Loucy (cell line): Measurements from ENCODE around the gene C16orf89.
A peak's percentile ranks its signal among the peaks of the same experiment; 100 is the strongest.
"Not testable (repeated sequence)": the region's sequence is repeated elsewhere in the genome, so short reads cannot be mapped to it uniquely, and the experiment has no call there.

Source experiments
- H2AFZ ChIP-seq: fragments of 200-600 bp; sonication (generic); 2 replicates; pipeline ENCODE4 v1.6.0; 2016; ENCODE audit warnings: antibody characterized with exemption, mild to moderate bottlenecking, low read length, moderate library complexity
- H3F3A ChIP-seq: fragments of 200-600 bp; 2 replicates; pipeline ENCODE4 v1.6.0; 2016; ENCODE audit warnings: antibody characterized with exemption, low read depth, mild to moderate bottlenecking
- H3K27me3 ChIP-seq: fragments of 200-600 bp; sonication (generic); 2 replicates; pipeline ENCODE4 v1.6.1; 2014; ENCODE audit warnings: low read length, mild to moderate bottlenecking; ENCODE audit not compliant: insufficient read depth, poor library complexity, severe bottlenecking
- H3K36me3 ChIP-seq: fragments of 200-600 bp; sonication (generic); 2 replicates; pipeline ENCODE4 v1.6.1; 2016; ENCODE audit warnings: low read length; ENCODE audit not compliant: insufficient read depth
- H3K4me1 ChIP-seq: fragments of 200-600 bp; sonication (generic); 2 replicates; pipeline ENCODE4 v1.5.1; 2014; ENCODE audit warnings: low read length, mild to moderate bottlenecking; ENCODE audit not compliant: insufficient read depth, poor library complexity, severe bottlenecking
- H3K4me2 ChIP-seq: fragments of 200-600 bp; sonication (generic); 2 replicates; pipeline ENCODE4 v1.6.0; 2014; ENCODE audit warnings: antibody characterized with exemption, low read length, low read depth, mild to moderate bottlenecking; ENCODE audit not compliant: poor library complexity, severe bottlenecking
- H3K4me3 ChIP-seq: fragments of 200-600 bp; sonication (generic); 2 replicates; pipeline ENCODE4 v1.5.1; 2014; ENCODE audit warnings: low read length, mild to moderate bottlenecking, mixed read lengths; ENCODE audit not compliant: poor library complexity, severe bottlenecking
- H3K79me2 ChIP-seq: fragments of 200-600 bp; sonication (generic); 2 replicates; pipeline ENCODE4 v1.6.1; 2014; ENCODE audit warnings: low read length; ENCODE audit not compliant: insufficient read depth
- H3K9ac ChIP-seq: fragments of 200-600 bp; sonication (generic); 2 replicates; pipeline ENCODE4 v1.6.0; 2014; ENCODE audit warnings: mild to moderate bottlenecking, low read depth, low read length, moderate library complexity; ENCODE audit not compliant: poor library complexity, severe bottlenecking
- H3K9me2 ChIP-seq: fragments of 200-600 bp; sonication (generic); replicated peaks from 2 replicates; pipeline ENCODE4 v1.6.1; 2016; ENCODE audit warnings: low read depth, low read length, mixed read lengths
- H3K9me3 ChIP-seq: fragments of 200-600 bp; sonication (generic); 2 replicates; pipeline ENCODE4 v1.6.1; 2014; ENCODE audit warnings: mild to moderate bottlenecking, antibody characterized with exemption, low read length, low read depth; ENCODE audit not compliant: insufficient read depth
- H4K20me1 ChIP-seq: fragments of 200-600 bp; sonication (generic); 2 replicates; pipeline ENCODE4 v1.6.0; 2014; ENCODE audit warnings: antibody characterized with exemption, low read length, mild to moderate bottlenecking; ENCODE audit not compliant: insufficient read depth, poor library complexity, severe bottlenecking

C16orf89 gene

DNA sequence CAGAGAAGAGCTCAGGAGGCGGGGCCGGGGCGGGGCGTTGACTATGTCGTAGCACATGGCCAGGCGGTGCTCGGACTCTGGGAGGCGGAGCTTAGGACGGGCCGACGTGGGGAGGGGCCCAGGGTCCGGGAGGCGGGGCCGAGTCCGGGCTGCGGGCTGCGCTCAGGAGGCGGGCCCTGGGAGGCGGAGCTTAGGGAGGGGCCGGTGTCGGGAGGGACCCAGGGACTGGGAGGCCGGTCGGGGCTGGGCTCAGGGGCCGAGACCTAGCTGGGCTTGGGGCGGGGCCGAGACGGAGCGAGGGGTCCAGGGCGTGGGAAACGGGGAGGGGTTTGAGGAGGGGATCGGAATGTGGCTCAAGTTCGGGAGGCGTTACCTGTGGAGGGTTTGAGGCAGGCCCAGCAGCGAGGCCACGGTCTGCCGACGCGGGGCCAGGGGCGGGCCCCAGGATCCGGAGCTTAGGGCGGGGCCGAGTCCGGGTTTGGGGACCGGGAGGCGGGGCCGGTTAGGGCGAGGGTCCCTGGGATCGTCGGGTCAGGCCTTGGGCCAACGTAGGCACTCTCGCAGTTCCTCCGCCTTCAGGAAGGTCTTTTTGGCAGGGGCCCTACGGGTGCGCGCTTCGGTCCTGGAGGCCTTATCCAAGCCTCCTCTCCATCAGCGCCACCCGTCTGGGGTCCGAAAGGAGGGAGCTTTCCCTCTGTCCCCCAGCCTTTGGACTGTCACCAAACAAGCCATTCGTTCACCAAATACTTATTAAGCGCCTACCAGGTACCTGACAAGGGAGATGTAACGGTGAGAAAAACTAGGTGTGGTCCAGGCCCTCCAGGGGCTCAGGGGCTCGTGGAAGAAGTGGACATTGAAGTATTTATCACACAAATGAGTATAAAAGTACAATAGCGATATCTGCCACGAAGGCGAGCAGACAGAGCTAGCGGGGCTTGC, 32.7 kb upstream of the C16orf89 start:
- not testable (repeated sequence) for H3F3A ChIP-seq, H3K9me3 ChIP-seq, H3K27me3 ChIP-seq, H3K79me2 ChIP-seq, H3K9me2 ChIP-seq, H2AFZ ChIP-seq, H4K20me1 ChIP-seq, H3K36me3 ChIP-seq, H3K4me1 ChIP-seq, H3K9ac ChIP-seq
- peak overlapping the region; percentile 75 for H3K4me3 ChIP-seq
- peak overlapping the region; percentile 58 for H3K4me2 ChIP-seq

GRCh38 chr16:5097470-5098220, 31.9 kb upstream of the C16orf89 start, which contains the start of gene EEF2KMT:
Gene EEF2KMT (minus strand): TSS chr16:5097795. CDS start chr16:5097739, 56 bp downstream.
- H3K4me2 ChIP-seq = peak within 1 kb of the TSS; percentile 60
- not testable (repeated sequence) for H3K9me2 ChIP-seq

GRCh38 chr16:5097061-5097469, 31.3 kb upstream of the C16orf89 start:
- not testable (repeated sequence) for H3K36me3 ChIP-seq, H3K9me2 ChIP-seq, H4K20me1 ChIP-seq, H3K79me2 ChIP-seq, H3K9me3 ChIP-seq, H3F3A ChIP-seq, H3K27me3 ChIP-seq, H3K4me1 ChIP-seq
- Histone ChIP-seq H2AFZ (peak overlapping the region; percentile 70), H3K4me3 (peak overlapping the region; percentile 75), H3K9ac (peak overlapping the region; percentile 64), H3K4me2 (peak overlapping the region; percentile 60)

More at GRCh38 chr16:5097470-5098220, 31.9 kb upstream of the C16orf89 start, which contains the start of gene EEF2KMT:
- not testable (repeated sequence) for H3K36me3 ChIP-seq, H3K9me3 ChIP-seq, H4K20me1 ChIP-seq, H3F3A ChIP-seq, H3K4me1 ChIP-seq, H3K79me2 ChIP-seq, H3K27me3 ChIP-seq
- peak within 1 kb of the TSS; percentile 75 for H3K4me3 ChIP-seq
- H2AFZ ChIP-seq = peak within 1 kb of the TSS; percentile 70
- H3K9ac ChIP-seq = peak within 1 kb of the TSS; percentile 64

- not testable (repeated sequence) for H3K36me3 ChIP-seq, H3K9me3 ChIP-seq, H3K9me2 ChIP-seq, H3K4me1 ChIP-seq, H3K27me3 ChIP-seq, H2AFZ ChIP-seq, H3K79me2 ChIP-seq, H3F3A ChIP-seq, H4K20me1 ChIP-seq
- Histone ChIP-seq H3K4me3 (peak overlapping the region; percentile 75), H3K9ac (peak overlapping the region; percentile 64), H3K4me2 (peak overlapping the region; percentile 60)
Measured at GRCh38 chr16:5096437-5097060, 30.8 kb upstream of the C16orf89 start.

DNA sequence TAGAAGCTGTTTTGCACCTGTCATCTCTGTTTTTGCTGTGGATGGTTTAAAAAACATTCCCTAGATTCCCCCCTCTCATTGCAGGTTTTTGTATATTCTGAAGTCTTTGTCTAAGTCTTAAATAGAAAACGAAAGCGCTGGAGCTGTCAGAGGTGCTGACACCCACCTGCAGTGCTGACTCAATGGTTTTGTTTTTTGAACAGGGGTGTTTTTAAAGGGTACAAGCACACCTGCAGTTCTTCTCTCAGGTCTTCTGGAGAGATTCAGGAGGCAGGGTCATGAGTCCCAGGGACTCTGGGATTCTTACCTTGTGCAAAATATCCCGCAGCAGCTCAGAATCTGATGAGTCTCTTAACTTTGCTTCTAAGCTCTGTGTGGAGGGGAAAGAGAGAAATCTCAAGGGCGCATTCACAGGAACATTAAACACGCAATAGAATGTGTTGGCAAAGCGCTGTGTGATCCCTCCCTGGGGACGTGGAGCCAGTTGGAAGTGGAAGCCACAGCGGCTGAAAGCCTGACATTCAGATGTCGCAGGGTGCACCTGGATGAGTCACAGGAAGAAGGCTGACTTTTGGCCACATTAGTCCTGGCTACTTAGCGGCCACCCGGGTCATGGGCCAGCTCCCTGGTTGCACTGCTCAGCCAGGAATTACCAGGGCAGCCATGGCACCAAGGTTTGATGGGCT, 29.5 kb upstream of the C16orf89 start:
- H3K9me3 ChIP-seq, H3K4me3 ChIP-seq, H3F3A ChIP-seq, H3K9me2 ChIP-seq, H3K79me2 ChIP-seq, H2AFZ ChIP-seq, H3K4me2 ChIP-seq, H3K4me1 ChIP-seq, H3K9ac ChIP-seq, H3K27me3 ChIP-seq, H4K20me1 ChIP-seq, H3K36me3 ChIP-seq: not testable (repeated sequence)

DNA sequence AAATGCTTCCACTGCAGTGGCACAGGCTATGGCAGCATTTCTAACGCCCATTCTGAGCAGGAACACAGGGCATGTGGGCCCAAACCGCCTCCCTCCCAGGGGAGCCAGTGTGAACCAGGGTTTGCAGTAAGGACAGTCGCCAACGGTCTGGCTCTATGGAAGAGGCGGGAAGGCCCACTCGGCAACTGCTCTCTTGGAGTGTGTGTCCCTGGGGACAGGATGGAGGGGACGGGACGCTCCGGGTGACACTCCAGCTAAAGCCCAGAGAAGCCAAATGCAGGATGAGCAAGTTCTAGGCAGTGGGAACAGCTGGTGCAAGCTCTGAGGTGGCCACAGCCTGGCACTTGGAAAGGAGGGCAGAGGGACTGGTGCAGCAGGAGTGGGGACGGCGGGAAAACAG, 28.0 kb upstream of the C16orf89 start:
- not testable (repeated sequence) for H3K9me3 ChIP-seq, H3K27me3 ChIP-seq, H3K79me2 ChIP-seq, H3F3A ChIP-seq, H3K9ac ChIP-seq, H3K9me2 ChIP-seq, H4K20me1 ChIP-seq, H2AFZ ChIP-seq, H3K4me3 ChIP-seq, H3K4me2 ChIP-seq, H3K4me1 ChIP-seq, H3K36me3 ChIP-seq
